HG03571 (cell line): ENCODE results near the gene SLC35D1.
A peak's percentile ranks its signal among the peaks of the same experiment; 100 is the strongest.
"Not testable (repeated sequence)": the region's sequence is repeated elsewhere in the genome, so short reads cannot be mapped to it uniquely, and the experiment has no call there.

Experiments
- ATAC-seq: cut with Tn5 transposase; IDR thresholded peaks from one replicate; pipeline ENCODE4 v1.9.1; 2021; ENCODE audit not compliant: unreplicated experiment

The SLC35D1 gene

DNA sequence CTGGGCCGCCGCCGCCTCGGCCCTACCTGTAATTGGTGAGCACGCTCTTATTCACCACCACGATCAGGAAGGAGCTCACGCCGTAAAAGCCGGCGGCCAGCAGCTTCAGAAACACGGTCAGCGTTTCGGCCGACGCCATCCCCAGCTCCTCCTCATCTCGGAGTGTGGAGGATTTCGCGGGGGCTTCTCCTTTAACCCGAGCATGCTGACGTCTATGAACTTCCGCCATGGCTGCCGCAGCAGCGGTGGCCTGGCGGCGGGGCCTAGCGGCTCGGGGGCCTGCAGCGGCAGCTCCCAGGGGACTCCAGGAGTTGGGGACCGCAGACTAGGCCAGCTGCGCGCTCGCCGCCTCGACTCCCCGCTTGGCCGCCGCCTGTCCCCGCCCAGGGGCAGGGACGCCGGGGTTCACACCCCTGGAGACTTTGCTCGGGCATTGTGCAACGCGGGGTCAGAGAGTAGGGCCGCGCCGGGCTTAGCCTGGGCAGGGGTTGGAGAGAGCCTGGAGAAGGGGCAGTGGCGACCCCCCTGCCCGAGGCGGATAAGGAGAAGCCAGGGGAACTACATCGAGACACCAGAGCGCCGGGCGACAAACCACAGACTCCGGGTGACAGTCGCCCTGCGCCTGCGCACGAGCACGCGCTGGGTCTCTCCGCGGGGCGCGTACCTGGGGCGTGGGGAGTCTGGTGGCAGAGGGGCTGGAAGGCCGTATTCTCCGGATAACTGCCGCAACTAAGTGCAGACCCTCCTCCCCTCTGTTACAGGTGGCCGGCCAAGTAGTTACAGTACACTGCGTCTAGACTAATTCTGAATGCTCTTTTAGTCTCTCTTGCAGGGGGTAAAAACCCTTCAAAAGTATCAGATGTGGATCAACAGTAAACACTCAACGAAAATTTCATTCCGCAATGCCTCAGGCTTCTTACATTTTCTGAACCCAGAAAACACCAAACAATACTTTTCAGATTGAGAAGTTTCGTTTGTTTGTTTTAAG, at the start of gene SLC35D1:
TSS of gene SLC35D1 (minus strand) at position 364 of the 988 bp plus-strand sequence. CDS start at position 229, 135 bp downstream.
- peak; percentile 78 for ATAC-seq

GRCh38 chr1:67103548-67103947, 49.6 kb upstream of the SLC35D1 start:
- ATAC-seq, result no peak

GRCh38 chr1:67100833-67101232, 46.9 kb upstream of the SLC35D1 start:
- ATAC-seq, result no peak

DNA sequence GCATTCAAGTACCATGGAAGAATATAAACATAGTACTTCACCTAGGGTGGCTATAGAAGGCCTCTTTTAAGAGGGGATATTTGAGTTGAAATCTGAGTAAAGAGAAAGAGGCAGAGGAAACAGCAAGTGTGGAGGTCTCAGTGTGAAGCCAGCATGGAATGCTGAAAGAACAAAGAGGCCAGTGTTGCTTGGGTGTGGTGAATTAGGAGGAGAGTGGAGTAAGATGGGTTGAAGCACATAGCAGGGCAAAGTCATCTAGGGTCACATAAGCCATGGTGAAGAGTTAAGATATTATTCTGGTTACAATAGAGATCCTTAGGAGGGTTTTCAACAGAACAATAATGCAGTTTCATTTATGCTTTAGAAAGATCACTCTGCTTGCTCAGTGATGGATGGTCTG, 43.4 kb upstream of the SLC35D1 start:
- no peak for ATAC-seq

GRCh38 chr1:67094191-67094590, 40.2 kb upstream of the SLC35D1 start:
- no peak for ATAC-seq

GRCh38 chr1:67089685-67090208, 35.8 kb upstream of the SLC35D1 start:
- no peak for ATAC-seq

GRCh38 chr1:67088440-67088839, 34.5 kb upstream of the SLC35D1 start:
- ATAC-seq, result no peak

DNA sequence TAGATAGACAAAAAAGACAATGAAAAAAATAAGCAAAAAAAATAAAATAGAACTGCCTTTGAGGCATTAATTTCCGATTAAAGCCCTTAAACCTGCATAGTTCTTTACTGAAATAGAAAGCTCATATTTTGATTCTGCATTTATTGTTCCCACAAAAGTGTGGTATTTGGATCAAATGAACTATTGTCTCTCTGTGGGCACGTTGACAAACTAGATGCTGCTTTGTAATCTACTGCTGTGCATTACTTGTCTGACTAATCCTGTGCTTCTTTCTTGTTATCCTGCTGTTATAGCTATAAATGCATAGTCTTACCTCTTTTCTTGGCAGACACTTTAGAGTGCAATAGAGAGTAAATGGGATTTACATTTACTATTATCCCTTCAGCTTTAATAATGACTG, 31.4 kb upstream of the SLC35D1 start:
- ATAC-seq, result no peak

DNA sequence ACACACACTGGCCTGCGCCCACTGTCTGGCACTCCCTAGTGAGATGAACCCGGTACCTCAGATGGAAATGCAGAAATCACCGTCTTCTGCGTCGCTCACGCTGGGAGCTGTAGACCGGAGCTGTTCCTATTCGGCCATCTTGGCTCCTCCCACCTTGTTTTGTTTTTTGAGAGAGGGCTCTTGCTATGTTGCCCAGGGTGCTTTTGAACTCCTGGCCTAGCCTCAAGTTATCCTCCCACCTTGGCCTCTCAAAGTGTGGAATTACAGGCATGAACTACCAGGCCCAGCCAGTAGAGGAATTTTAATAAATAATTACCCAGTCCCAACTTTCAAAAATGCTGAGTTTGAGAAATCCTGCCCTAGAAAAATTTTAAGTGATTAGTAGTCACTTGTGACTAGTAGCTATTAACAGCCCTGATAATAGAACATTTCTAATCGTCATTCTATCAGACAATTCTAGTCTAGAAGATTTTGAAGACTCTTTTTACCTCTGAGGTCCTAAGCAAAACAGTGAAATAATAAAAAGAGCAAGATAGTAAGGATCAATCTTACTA, 30.9 kb upstream of the SLC35D1 start:
- no peak for ATAC-seq

- ATAC-seq, result no peak
These were observed 24.3 kb upstream of the SLC35D1 start for GRCh38 chr1:67078291-67078690.

DNA sequence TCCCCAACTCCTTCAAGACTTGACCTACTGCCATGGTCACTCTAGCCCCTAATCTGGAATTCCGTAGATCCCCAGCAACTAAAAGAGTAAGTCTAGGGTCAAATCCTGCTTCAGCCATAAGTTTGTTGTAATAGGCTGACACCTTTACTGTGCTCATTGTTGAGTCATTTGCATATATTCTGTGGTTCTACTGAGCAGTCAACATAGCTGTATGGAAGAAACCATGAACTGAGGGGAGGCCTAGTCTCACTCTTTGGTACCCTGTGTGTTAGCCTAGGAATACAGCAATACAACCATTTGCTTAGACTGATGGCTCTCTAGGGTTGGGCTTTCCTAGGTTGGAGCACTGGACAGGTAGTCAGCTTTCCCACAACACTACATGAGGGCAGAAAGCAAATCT, 23.6 kb upstream of the SLC35D1 start:
- no peak for ATAC-seq

DNA sequence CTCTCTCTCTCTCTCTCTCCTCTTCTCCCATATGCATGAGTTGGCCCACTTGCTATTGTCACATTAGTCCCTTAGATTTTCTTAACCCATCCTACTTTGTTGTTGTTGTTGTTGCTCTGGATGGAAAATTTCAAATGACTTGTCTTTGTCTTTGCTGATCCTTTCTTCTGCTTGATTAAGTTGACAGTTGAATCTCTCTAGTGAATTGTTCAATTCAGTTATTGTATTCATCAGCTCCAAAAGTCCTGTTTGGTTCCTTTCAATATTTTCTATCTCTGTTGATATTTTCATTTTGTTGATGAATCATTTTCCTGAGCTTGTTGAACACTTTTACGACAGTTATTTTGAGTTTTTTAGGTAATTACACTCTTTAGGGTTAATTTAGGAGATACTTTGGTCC, 18.8 kb upstream of the SLC35D1 start:
- ATAC-seq, result no peak

- not testable (repeated sequence) for ATAC-seq
These were observed 13.7 kb upstream of the SLC35D1 start for GRCh38 chr1:67067655-67068054.

- ATAC-seq, result no peak
These were observed 8.5 kb upstream of the SLC35D1 start for GRCh38 chr1:67062412-67062811.

GRCh38 chr1:67061266-67061665, 7.3 kb upstream of the SLC35D1 start:
- no peak for ATAC-seq

GRCh38 chr1:67060811-67061218, 6.9 kb upstream of the SLC35D1 start:
- no peak for ATAC-seq

- ATAC-seq, result no peak
These were observed 5.4 kb upstream of the SLC35D1 start for GRCh38 chr1:67059346-67059745.

- ATAC-seq, result no peak
These were observed 4.8 kb upstream of the SLC35D1 start for GRCh38 chr1:67058761-67059160.

GRCh38 chr1:67058242-67058641, 4.3 kb upstream of the SLC35D1 start:
- ATAC-seq, result no peak

DNA sequence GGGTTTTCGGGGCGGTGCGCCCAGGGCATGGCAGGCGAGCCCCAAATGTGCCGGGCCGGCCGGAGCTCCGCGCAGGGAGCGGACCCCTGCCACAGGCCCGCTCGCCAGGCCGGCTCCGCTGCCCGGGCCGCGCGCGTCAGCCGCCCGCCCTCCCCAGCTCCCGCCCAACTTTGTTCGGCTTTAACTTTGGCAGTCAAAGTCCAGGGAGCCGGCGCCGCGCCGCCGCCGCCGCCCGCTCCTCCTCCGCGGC, 488 bp downstream of the SLC35D1 start:
- peak; percentile 40 for ATAC-seq

DNA sequence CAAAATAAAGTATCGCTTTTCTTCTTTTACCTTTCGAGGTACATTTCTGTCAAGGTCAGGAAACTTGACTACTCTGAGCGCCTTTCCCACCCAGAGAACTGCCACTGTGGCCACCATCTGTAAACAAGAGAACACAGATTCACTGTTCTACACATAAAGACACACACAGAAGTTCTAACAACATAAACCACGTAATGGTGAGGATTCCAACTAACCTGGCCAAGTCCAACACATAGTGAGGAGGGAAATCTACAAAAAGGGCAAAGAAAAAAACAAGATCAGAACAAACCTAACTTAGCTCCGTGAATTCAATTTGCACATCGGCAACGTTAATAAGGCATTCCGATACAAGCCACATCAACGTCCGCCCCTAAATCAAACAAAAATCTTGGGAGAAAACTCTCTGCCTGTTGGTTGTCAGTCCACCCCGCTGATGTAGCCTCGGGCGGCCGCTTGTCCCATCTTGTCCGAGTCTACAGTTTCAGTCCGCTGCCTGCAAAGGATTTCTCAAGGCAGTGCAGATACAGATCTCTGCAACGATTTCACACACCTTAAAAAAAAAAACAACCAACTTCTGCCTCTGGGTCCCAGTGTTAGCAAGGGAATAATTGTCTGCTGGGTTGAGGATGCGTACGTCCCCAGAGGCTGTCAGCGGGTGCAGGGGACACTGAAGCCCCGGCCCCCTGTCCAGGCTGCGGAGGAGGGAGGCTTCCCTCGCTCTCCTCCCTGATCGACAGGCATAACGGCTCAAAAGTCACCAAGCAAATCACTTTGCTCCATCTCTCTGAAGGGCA, 1.0 kb downstream of the SLC35D1 start:
- ATAC-seq, result peak; percentile 2

- ATAC-seq, result no peak
These were observed 2.8 kb downstream of the SLC35D1 start for GRCh38 chr1:67051196-67051595.
